OCI-LY7 (cell line): ENCODE data around the gene ADGRL2. TPM values are rescaled to one million over a fixed set of nuclear protein-coding genes. Genes with fewer than 3 reads are reported as not detected.

Source experiments
- BruUV-seq: library from RNA; stranded (reverse); fragments of 400-500 nt; replicated peaks from 2 replicates; lab custom pipeline; 2021; lab: Mats Ljungman, UMichigan
- CTCF ChIA-PET: fragments of 300-600 bp; sonication (Branson Sonifier 250); formaldehyde crosslinking; loops from one replicate; lab custom pipeline; 2022; ENCODE audit warnings: antibody characterized with exemption; ENCODE audit not compliant: unreplicated experiment; lab: Charles Lee
- POLR2A ChIA-PET: fragments of 300-600 bp; sonication (Branson Sonifier 250); formaldehyde crosslinking; loops from one replicate; lab custom pipeline; 2022; ENCODE audit warnings: antibody characterized with exemption; lab: Charles Lee
- DNase-seq: peaks from one replicate; pipeline ENCODE4 v3.0.0-alpha.2; 2015; ENCODE audit warnings: low spot score
- H2AFZ ChIP-seq: fragments of 200-600 bp; sonication (generic), shearing (Covaris generic); 2 replicates; pipeline ENCODE4 v1.6.1; 2014; ENCODE audit warnings: mild to moderate bottlenecking, antibody characterized with exemption, low read length, moderate library complexity
- H3K27ac ChIP-seq: fragments of 200-600 bp; sonication (generic); 2 replicates; pipeline ENCODE4 v1.5.1; 2014; ENCODE audit warnings: mixed run types, low read depth, mild to moderate bottlenecking, moderate library complexity, low read length, inconsistent platforms; ENCODE audit not compliant: poor library complexity, severe bottlenecking
- H3K36me3 ChIP-seq: fragments of 200-600 bp; sonication (generic); 2 replicates; pipeline ENCODE4 v1.6.1; 2014; ENCODE audit warnings: mild to moderate bottlenecking, antibody characterized with exemption, low read length, moderate library complexity, mixed read lengths; ENCODE audit not compliant: insufficient read depth
- H3K4me1 ChIP-seq: fragments of 200-600 bp; sonication (generic); 2 replicates; pipeline ENCODE4 v1.5.1; 2014; ENCODE audit warnings: mild to moderate bottlenecking, low read length; ENCODE audit not compliant: insufficient read depth, poor library complexity, severe bottlenecking
- H3K4me2 ChIP-seq: fragments of 200-600 bp; sonication (generic); 2 replicates; pipeline ENCODE4 v1.6.1; 2014; ENCODE audit warnings: mild to moderate bottlenecking, low read length
- H3K4me3 ChIP-seq: fragments of 200-600 bp; sonication (generic); 2 replicates; pipeline ENCODE4 v1.5.1; 2014; ENCODE audit warnings: mild to moderate bottlenecking, low read depth, low read length; ENCODE audit not compliant: poor library complexity, severe bottlenecking
- H3K79me2 ChIP-seq: fragments of 200-600 bp; sonication (generic); 2 replicates; pipeline ENCODE4 v1.6.1; 2016; ENCODE audit warnings: low read depth, mild to moderate bottlenecking, low read length, moderate library complexity, mixed read lengths; ENCODE audit not compliant: insufficient read depth
- H3K9me2 ChIP-seq: fragments of 200-600 bp; sonication (generic); 2 replicates; pipeline ENCODE4 v1.6.1; 2016; ENCODE audit warnings: mild to moderate bottlenecking, low read length, mixed read lengths; ENCODE audit not compliant: insufficient read depth
- H3K9me3 ChIP-seq: fragments of 200-600 bp; sonication (generic); 2 replicates; pipeline ENCODE4 v1.6.1; 2014; ENCODE audit warnings: mild to moderate bottlenecking, mixed run types, low read length, mixed read lengths
- H4K20me1 ChIP-seq: fragments of 200-600 bp; sonication (generic); 2 replicates; pipeline ENCODE4 v1.6.1; 2014; ENCODE audit warnings: mild to moderate bottlenecking, antibody characterized with exemption, low read length, moderate library complexity, mixed read lengths; ENCODE audit not compliant: insufficient read depth
- CTCF ChIP-seq: fragments of 200-600 bp; sonication (generic); conservative IDR thresholded peaks from 2 replicates; pipeline ENCODE4 v1.5.1; 2014; ENCODE audit warnings: mild to moderate bottlenecking, antibody characterized with exemption, low read length, moderate library complexity, mixed read lengths
- EZH2phosphoT487 ChIP-seq: fragments of 200-600 bp; sonication (generic); IDR thresholded peaks from 2 replicates; pipeline ENCODE4 v1.6.1; 2018; ENCODE audit warnings: low read depth, borderline replicate concordance, mild to moderate bottlenecking, mixed run types, antibody characterized with exemption, low read length, moderate library complexity, mixed read lengths
- intact Hi-C: fragments of 100-400 bp; cut with micrococcal nuclease; formaldehyde crosslinking; loops from one replicate; pipeline ENCODE4 v1.10.0; 2022; ENCODE audit not compliant: unreplicated experiment
- total RNA-seq, 2 experiments: library from RNA; depleted of rRNA in 1 of 2; stranded (reverse); fragments of >200 nt in 1 of 2; shearing (Covaris generic) in 1 of 2; gene quantifications; 2 replicates each; pipeline ENCODE4 v1.2.3, GENCODE V29; 2014 to 2022

ADGRL2 gene
- total RNA-seq, 2 experiments from 2014 or later: not detected

GRCh38 chr1:81937791-81938450, 137.2 kb downstream of the ADGRL2 start:
- no TSS peak for BruUV-seq
- no peaks in the 10 kb centered on the region for H3K9me2 ChIP-seq
- ChIA-PET CTCF (no interaction called here), POLR2A (no interaction called here)
- no peaks in the 10 kb centered on the region for H3K4me1 ChIP-seq
- H4K20me1 ChIP-seq: no peaks in the 10 kb centered on the region
- no peak overlapping the region for H3K4me3 ChIP-seq
- H3K9me3 ChIP-seq: no peaks in the 10 kb centered on the region
- no peak overlapping the region for H3K27ac ChIP-seq
- no peak for TF ChIP-seq EZH2phosphoT487
- TF ChIP-seq CTCF: no peak
- H2AFZ ChIP-seq: no peak overlapping the region
- no peak overlapping the region for H3K4me2 ChIP-seq
- DNase-seq: no peak
- H3K36me3 ChIP-seq: no peaks in the 10 kb centered on the region
- H3K79me2 ChIP-seq: no peaks in the 10 kb centered on the region
- intact Hi-C loops: no loop called here

- H3K4me1 ChIP-seq: no peaks in the 10 kb centered on the region
- POLR2A ChIA-PET: interaction anchor here (0.7 kb wide), 1 partner anchor 237 kb away, joined by 5 read pairs; no protein-coding TSS in a partner anchor
- H3K9me2 ChIP-seq: no peaks in the 10 kb centered on the region
- H2AFZ ChIP-seq: no peak overlapping the region
- no peak for DNase-seq
- no peak overlapping the region for H3K4me3 ChIP-seq
- no peaks in the 10 kb centered on the region for H3K36me3 ChIP-seq
- H3K4me2 ChIP-seq: no peak overlapping the region
- intact Hi-C loops: no loop called here
- H3K79me2 ChIP-seq: no peaks in the 10 kb centered on the region
- CTCF ChIA-PET: no interaction called here
- H4K20me1 ChIP-seq: no peaks in the 10 kb centered on the region; the same call in 1 of the 2 replicates
- TF ChIP-seq CTCF (no peak), EZH2phosphoT487 (no peak)
- no peaks in the 10 kb centered on the region for H3K9me3 ChIP-seq
- no peak overlapping the region for H3K27ac ChIP-seq
- BruUV-seq: no TSS peak
These were observed 147.8 kb downstream of the ADGRL2 start for GRCh38 chr1:81948495-81948894.

GRCh38 chr1:81949421-81949820, 148.7 kb downstream of the ADGRL2 start:
- H2AFZ ChIP-seq: no peak overlapping the region
- H3K4me1 ChIP-seq: no peaks in the 10 kb centered on the region
- ChIA-PET POLR2A (interaction anchor here (0.6 to 1.2 kb wide), 2 partner anchors 12 to 47 kb away, joined by 4 to 6 read pairs; no protein-coding TSS in a partner anchor), CTCF (no interaction called here)
- H3K36me3 ChIP-seq: no peaks in the 10 kb centered on the region
- BruUV-seq: no TSS peak
- no peak for DNase-seq
- no peak overlapping the region for H3K4me3 ChIP-seq
- H3K27ac ChIP-seq: no peak overlapping the region
- H4K20me1 ChIP-seq: no peaks in the 10 kb centered on the region; the same call in 1 of the 2 replicates
- no peaks in the 10 kb centered on the region for H3K9me2 ChIP-seq
- H3K79me2 ChIP-seq: no peaks in the 10 kb centered on the region
- H3K9me3 ChIP-seq: no peaks in the 10 kb centered on the region
- intact Hi-C loops: no loop called here
- H3K4me2 ChIP-seq: no peak overlapping the region
- TF ChIP-seq CTCF: no peak
- TF ChIP-seq EZH2phosphoT487: no peak
